ENCODE data around the gene ADAMTS10.
"Not testable (repeated sequence)": the region's sequence is repeated elsewhere in the genome, so short reads cannot be mapped to it uniquely, and the experiment has no call there.

ADAMTS10 gene

DNA sequence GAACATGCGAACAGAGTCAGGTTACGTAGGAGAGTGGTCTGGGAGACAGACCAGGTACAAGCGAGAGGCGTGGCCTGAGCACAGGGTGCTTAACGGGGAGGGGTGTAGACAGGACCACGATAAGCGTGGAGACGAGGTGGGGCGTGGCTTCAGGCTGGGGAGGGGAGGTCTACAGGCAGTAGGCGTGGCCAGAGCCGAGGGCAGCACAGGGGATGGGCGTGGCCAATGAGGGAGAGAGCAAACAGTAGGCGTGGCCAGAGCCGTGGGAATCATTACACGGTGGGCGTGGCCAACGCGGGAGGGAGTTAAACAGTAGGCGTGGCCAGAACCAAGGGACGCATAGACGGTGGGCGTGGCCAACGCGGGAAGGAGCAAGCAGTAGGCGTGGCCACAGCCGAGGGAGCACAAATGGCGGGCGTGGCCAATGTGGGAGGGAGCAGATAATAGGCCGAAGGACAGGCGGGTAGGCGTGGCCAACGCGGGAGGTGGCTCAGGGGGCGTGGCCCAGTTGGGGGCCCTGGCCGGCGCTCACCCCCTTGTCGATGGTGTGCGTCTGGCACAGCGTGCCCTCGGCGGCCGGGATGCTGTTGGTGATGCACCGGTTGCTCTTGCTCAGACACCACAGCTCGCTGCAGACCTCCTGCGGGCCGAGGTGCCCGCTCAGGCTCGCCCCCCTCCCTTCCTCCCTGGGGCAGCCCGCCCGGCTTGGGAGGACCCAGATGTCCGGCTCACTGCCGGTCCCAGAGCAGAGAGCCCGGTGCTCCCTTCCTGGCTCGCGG is 18.1 kb downstream of the ADAMTS10 start:
- no peak for DNase-seq

DNA sequence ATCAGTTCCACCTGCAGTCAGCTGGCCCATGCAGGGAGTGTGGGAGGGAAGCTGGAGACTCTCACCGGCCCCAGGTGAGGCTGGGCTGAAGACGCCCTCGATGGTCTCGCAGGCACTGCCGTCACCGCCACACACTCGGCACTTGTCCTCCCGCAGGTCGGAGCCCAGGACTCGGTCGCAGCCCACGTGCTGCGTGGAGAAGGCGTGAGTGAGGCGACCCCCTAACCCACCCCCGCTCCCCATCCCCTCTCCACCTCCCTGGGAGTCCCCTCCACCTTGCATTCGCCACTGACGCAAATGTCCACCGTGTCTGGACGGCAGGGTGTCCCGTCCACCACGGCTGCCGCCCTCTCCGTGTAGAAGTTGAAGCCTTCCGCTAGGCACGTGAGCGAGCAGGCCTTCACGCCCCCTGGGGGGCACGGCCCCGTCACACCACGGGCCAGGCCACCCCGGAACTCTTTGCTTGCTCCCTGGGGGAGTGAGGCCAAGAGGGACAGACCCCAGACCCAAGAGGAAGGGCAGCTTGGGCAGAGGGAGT is 21.3 kb downstream of the ADAMTS10 start:
- no peak for DNase-seq

DNA sequence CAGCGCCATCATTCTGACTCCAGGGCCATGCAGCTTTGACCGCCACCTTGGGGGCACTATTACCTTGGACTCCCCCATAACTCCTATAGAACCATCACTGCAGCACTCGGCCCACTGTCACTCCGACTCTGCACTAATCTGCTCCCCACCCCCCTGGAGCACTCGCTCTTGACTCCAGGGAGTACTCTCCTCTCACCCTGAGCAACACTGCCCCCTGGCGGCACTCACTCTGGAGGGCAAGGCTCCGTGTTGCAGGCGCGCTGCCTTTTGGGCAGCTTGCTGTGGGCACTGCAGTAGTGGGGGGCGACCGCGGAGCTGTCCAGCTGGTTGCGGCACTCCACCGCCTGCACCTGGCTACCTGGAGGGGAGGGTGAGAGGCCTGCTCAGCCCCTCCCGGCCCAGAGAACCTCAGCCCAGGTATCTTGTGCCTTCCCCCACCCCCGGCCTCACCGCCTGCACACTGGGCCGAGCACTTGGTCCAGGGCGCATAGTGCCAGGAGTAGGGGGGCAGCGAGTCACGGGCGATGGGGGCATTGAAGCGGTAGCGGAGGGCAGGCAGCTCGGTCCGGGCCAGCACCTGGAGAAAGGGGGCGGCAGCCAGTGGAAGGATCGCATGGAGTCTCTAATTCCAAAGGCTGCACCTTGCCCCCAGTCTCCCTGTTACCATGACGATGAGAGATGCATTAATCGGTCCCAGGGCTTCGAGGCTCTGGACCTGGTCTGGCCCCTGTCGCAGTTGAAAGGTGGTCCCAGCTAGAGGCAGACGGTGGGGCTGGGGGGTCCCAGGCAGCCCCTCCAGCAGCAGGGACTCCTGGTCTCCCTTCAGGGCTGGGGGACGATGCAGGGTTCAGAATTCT is 24.4 kb downstream of the ADAMTS10 start:
- DNase-seq: no peak

DNA sequence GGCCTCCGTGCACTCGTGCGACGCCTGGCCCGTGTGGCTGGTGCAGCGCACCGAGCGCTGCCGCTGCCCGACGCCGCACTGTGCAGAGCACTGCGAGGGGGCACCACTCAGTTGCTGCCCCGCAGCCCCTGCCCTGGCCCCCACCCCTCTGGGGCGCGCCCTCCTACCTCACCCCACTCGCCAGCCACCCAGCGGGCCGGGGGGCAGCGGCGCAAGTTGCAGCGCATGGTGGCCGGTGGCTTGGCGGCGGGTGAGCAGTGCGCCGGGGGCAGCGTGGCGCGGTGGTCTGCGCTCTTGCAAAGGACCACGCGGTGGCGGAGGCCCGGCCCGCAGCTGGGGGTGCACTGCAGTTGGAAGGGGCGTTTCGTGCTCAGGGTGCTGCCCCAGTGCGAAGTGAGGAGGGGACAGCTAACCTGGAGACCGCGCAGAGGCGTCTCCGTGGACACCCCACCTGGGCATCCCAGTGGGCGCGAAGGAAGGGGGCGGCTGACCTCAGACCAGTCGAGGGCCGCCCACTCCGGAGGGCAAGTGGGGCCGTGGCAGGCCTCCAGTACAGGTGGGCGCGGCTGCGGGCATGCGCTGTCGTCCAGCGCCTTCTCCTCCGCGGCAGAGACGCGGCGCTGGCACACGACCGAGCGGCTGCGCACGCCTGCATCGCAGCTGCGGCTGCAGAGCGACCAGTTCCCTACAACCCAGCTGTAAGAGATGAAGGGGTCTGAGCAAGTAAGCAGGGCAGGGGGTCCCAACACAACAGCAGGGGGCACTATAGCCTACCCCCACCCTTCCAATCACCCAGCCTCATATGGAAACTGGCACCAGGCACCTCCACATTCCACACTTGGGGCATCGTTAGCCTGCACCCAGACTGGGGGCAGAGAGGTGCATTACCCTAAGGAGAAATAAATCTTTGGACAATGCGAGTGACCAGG is 25.3 kb downstream of the ADAMTS10 start:
- no peak for DNase-seq

DNA sequence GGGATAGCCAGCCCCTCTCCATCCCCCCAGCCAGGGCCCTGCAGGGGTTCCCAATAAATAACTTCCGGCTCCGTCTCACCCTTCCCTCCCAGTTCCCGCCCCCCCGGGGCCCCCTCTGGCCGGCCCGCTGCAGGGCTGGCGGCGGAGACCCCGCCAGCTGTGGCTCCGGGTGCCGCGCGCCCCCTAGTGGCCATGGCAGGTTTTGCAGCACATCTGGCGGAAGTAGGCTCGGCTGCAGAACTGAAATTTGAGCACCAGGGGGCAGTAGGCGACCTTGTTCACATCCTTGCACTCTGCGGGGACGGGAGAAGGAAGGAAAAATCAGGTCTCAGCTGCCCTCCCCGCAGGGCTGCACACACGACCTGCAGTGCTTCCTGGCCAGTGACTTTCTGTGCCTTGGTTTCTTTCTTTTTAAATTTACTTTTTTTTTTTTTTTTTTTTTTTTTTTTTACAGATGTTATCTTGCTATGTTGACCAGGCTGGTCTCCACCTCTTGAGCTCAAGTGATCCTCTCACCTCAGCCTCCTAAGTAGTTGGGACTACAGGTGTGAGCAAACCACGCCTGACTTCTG is 29.7 kb downstream of the ADAMTS10 start:
- DNase-seq: peak; percentile 8

DNA sequence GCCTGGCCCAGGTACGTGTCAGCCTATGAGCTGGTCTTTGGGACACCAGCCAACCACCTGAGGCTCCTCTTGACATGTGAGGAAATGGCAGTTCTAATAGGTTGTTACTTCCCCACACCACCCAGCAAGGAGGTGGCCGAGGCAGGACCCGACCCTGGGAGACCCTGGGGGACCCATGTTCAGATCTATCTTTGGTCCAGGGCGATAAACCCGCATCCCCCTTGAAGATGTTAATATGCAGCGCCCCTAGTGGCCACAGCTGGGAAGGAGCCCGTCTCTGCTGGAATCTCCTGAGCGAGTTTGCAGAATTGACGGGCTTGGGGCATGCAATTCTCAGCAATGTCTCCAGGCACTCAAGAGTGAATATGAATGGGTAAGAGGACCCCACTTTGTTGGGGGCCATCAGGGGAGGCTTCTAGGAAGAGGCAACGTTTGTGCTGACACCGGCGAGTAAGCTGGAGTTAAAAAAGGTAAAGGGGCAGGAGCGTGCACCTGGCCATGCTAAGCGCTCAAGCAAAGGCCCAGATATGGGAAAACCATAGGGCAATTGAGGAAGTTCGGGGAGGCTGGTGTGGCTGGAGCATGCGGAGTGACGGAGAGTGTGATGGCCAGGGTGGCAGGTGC is 31.8 kb downstream of the ADAMTS10 start:
- no peak for DNase-seq

DNA sequence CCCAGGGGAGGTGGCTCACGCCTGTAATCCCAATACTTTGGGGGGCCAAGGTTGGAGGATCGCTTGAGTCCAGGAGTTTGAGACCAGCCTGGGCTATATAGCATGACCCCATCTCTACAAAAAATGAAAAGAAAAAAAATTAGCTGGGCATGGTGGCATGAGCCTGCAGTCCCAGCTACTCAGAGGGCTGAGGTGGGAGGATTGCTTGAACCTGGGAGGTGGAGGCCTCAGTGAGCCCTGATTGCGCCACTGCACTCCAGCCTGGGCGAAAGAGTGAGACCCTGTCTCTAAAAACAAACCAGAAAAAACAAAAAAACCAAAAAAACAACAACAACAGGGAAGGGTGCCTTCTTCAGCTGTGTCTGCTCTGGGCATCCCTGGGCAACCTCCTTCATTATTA is 32.8 kb downstream of the ADAMTS10 start:
- no peak for DNase-seq

DNA sequence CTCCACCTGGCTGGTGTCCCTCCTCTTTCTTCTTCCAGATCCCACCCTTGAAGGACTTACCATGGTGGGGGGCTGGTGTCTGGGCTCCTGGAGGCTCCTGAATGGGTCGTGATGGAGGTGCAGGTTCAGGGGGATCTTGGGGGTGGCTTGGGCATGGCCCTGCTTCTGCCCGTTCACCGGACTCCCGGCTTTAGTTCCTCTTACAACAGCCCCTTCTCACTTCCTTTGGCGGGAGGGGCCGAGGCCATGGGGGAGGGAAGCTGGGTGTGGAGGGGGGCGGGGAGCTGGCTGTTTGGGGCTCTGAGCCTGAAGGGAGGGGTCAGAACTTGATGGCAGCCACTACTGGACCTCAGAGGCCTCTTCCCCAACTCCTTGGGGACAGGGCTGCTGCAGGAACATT is 33.3 kb downstream of the ADAMTS10 start, which contains the start of gene MYO1F:
Gene MYO1F, minus strand, starts transcription at position 196 of the 400 bp plus-strand sequence. Its CDS starts 133 bp downstream, at position 63.
- no peak for DNase-seq

DNA sequence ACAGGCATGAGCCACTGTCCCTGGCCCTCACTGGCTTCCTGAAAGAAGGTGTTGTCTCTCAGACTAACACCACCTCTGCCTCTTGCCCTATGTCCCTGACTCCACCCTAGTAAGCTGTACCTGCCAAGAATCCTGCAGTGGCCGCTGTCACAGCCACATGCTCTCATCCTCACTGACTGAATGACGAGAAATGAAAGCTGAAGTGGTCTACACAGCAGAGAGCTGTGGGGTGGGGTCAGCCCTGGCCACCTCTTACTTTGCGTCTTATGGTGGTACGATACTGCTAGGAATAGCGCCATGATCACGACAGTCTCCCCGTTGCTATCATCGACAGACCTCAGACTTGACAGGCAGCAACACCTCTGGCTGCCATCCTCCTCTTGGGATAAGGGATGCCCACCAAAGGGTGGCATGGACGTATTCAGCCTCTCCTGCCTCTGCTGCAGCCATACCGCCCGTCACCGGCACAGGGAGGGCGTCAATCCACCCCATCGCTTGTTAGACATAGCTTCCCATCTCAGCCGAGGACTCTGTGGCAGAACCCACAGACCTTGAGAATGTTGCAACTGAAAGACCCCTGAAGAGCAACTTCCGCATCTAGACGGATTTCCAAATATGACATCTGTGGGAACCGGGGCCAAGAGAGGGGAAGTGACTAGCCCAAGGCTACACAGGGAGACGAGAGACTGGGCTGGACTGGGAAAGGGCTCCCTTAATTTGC is 34.1 kb downstream of the ADAMTS10 start:
- DNase-seq: no peak

DNA sequence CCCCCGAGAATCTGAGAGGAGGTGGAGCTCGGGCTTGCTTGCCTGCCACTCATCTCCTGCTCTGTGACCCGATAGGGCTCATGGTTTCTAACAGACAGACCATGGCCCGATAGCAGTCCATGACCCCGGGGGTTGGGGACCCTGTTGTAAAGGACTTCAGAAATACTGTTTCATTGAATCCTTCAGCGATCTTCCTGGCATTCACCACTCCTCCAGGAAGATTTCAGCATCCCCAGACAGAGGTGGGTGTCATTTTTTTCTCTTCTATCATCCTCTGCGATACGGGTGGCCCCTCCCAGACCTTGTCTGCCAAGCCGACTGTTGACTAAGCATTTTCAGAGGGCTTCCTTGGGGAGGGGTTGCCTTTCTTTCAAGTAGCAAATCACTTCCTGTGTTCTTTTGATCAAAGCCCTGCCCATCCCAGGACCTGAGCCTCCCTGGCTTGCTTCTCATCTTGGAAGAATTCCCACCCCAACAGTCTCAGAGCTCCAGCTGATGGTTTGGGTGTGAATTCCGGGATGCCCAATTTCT is 35.0 kb downstream of the ADAMTS10 start:
- DNase-seq: no peak

DNA sequence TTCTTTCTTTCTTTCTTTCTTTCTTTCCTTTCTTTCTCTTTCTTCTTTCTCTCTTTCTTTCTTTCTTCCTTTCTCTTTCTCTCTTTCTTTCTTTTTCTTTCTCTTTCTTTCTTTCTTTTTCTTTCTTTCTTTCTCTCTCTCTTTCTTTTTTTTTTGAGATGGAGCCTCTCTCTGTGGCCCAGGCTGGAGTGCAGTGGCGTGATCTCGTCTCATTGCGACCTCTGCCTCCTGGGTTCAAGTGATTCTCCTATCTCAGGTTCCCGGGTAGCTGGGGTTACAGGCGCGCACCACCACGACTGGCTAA is 35.9 kb downstream of the ADAMTS10 start:
- not testable (repeated sequence) for DNase-seq

DNA sequence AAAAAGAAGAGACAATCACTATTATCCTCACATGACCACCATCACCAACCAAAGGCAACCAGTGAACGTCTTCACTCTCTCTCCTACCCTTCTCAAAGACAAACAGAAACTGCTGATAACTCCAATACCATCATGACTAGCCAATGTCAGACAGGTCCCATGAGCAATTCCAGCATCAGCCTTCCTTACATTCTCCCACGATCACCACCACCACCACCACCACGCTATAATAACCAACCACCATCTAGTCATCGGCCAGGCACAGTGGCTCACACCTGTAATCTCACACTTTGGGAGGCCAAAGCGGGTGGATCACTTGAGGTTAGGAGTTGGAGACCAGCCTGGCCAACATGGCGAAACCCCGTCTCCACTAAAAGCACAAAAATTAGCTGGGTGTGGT is 37.2 kb downstream of the ADAMTS10 start:
- no peak for DNase-seq

DNA sequence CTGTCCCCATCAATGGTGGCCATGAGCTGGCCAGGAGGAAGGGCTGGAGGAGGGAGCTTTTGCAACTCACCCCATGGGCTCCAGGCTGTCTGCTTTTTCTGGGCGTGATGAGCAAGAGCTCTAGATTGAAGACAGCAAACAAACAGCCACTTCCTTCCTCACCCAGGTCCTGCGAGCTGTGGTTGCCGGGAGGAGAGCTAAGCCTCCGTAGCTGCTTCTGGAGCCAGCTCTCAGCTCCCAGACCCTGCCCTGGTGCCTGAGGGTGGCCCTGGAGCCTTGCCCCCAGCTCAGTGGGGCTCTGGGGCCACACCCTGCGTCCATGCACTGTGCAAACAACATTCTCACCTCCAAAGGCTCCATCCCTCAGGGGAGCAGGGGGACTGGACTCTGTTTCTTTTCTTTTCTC is 39.5 kb downstream of the ADAMTS10 start:
- DNase-seq: no peak

DNA sequence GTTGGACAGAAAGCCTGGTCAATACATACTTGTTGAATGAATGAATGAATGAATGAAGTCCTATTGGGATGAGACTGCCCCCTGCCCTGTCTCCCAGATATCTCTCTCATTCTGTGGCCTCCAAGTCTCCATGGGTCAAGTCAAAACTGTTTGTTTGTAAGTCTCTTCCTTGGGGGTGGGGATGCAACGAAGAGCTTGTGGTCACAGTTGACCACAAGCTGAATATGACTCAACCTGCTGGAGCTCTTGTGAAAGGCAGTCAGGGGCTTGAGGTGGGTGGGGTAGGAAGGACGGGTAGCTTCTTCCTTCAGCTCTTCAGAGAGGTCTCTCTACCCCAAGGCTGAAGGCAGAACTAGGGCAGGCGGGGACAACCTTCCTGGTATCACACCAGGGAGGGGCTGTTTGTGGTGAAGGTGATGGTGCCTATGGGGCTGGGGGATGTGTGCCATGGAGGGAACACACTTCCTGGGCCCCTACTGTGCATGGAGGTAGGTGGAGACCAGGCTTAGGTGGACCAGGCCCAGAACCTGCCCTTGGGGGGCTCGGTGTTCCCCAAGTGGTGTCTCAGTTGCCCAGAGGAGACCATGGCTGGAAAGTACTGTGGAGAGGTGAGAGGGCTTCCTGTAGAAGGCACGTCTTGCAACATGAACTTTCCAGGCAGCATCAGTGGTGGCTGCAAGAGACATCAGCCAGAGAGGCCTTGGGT is 41.3 kb downstream of the ADAMTS10 start:
- DNase-seq: no peak

DNA sequence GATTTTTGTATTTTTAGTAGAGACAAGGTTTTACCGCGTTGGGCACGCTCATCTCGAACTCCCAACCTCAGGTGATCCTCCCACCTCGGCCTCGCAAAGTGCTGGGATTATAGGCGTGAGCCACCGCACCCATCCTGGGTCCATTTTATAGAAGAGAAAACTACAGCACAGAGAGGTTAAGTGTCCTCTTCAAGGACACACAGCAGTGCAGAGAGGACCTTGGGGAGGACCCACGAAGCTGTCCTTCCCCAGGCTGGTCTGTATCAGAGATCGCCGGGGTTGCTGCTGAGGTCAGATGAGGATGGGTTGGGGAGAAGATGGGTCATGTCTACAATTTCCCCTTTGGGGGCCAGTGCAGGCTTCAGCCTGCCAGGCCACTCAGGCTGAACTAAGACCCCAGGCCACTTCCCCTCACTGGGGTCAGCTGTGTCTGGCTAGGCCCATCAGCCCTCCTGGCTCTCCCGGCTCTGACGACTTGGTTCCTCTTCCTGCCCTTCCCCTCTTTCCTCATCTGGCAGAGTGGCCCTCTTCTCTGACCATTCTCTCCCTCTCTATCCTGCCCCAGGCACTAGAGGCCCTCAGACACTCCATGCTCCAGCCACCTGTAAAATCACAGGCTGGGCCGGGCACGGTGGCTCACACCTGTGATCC is 42.9 kb downstream of the ADAMTS10 start:
- no peak for DNase-seq

DNA sequence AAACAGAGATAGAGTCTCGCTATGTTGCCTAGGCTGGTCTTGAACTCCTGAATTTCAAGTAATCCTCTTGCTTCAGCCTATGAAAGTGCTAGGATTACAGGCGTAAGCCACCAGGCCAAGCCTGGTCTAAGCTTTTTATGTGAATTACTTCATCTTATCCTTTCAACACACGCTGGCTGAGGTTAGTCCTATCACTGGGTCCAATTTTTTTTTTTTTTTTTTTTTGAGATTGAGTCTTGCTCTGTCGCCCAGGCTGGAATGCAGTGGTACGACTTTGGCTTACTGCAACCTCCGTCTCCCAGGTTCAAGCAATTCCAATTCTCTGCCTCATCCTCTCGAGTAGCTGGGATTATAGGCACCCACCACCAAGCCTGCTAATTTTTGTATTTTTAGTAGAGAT is 43.7 kb downstream of the ADAMTS10 start:
- DNase-seq: no peak

DNA sequence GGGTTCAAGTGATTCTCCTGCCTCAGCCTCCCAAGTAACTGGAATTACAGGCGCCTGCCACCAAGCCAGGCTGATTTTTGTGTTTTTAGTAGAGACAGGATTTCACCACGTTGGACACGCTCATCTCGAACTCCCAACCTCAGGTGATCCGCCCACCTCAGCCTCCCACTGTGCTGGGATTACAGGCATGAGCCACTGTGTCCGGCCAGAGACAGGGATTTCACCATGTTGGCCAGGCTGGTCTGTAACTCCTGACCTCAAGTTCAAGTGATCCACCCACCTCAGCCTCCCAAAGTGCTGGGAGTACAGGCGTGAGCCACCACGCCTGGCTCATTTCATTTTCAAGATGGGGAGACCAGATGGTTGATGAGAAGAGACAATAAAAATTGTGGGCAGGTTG is 45.6 kb downstream of the ADAMTS10 start:
- not testable (repeated sequence) for DNase-seq

DNA sequence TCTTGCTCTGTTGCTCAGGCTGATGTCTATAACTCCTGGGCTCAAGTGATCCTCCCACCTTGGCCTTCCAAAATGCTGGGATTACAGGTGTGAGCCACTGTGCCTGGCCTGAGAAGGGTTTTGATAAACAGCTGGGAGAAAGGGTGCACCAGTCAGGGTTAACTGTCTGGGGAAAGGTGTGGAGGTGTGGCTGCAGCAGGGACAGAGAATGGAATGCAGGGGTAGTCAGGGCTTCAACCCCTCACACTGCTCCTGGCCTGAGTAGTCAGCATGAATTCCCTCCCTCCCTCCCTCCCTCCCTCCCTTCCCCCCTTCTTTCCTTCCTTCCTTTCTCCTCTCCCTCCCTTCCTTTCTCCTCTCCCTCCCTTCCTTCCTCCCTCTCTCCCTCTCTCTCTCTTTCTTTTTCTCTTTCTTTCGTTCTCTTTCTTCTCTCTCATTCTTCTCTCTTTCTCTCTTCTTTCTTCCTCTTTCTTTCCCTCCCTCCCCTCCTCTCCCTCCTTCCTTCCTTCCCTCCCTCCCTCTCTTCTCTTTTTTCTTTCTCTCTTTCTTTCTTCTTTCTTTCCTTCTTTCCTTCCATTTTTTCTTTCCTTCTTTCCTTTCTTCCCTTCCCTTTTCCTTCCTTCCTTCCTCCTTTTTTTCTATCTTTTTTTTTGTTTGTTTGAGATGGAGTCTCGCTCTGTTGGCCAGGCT is 49.3 kb downstream of the ADAMTS10 start:
- DNase-seq: no peak

DNA sequence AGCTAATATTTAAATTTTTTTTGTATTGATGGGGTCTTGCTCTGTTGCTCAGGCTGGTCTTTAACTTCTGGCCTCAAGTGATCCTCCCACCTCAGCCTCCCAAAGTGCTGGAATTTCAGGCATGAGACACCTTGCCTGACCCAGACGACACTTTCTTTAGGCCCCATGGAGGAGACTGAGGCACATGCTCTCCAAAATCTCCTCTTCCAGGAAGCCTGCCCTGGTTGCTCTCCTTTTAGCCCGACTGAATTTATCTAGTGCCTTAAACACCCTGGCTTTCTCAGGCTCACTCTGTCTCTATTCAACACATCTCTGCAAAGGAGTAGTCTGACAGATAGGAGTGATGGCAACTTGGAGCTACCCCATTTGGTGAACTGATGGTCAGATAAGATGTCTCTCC is 52.2 kb downstream of the ADAMTS10 start:
- DNase-seq: no peak

All from NCI-H748 treated with DMSO at 0.1 percent for 48 hours (cell line).